Activated naive CD8-positive, alpha-beta T cell treated with anti-CD3 and anti-CD28 coated beads, Interleukin-2, amount 10 ng/mL, durations not matched to agents 7 days and 5 days (primary cell): ENCODE data around the gene EXOSC9. TPM values are rescaled to one million over a fixed set of nuclear protein-coding genes. Genes with fewer than 3 reads are reported as not detected.

Source experiments
- ATAC-seq: fragments of 150-1000 bp; cut with Tn5 transposase; one replicate; pipeline ENCODE4 v1.10.0; 2021; ENCODE audit warnings: low read depth, moderate library complexity
- POLR2A ChIA-PET: fragments of 350-600 bp; sonication (Branson Sonifier 250); formaldehyde crosslinking; loops from one replicate; lab custom pipeline; 2021; ENCODE audit warnings: antibody characterized with exemption; lab: Charles Lee
- DNase-seq: peaks from one replicate; pipeline ENCODE4 v3.0.0; 2021
- H3K27ac Mint-ChIP-seq: one replicate; pipeline ENCODE4 v1.8.0; 2022; ENCODE audit warnings: mild to moderate bottlenecking, mixed read lengths
- H3K27me3 Mint-ChIP-seq: one replicate; pipeline ENCODE4 v1.8.0; 2022; ENCODE audit warnings: mild to moderate bottlenecking, moderate library complexity, mixed read lengths
- H3K36me3 Mint-ChIP-seq: one replicate; pipeline ENCODE4 v1.8.0; 2021; ENCODE audit warnings: mild to moderate bottlenecking, mixed read lengths
- H3K4me1 Mint-ChIP-seq: one replicate; pipeline ENCODE4 v1.8.0; 2021; ENCODE audit warnings: mixed read lengths
- H3K4me3 Mint-ChIP-seq: one replicate; pipeline ENCODE4 v1.8.0; 2022; ENCODE audit warnings: mild to moderate bottlenecking, moderate library complexity, mixed read lengths
- H3K9me3 Mint-ChIP-seq: one replicate; pipeline ENCODE4 v1.8.0; 2021; ENCODE audit warnings: mixed read lengths
- total RNA-seq, 2 experiments: library from RNA; stranded (reverse); gene quantifications; one replicate each; pipeline ENCODE4 v1.2.3, GENCODE V29; 2021

EXOSC9 gene
- total RNA-seq, 2 experiments from 2014 or later = 48.1 to 50.5 TPM

GRCh38 chr4:121776610-121777401 lies 24.3 kb upstream of the EXOSC9 start:
- H3K9me3 Mint-ChIP-seq = no peaks in the 10 kb centered on the region
- no peak overlapping the region for H3K27ac Mint-ChIP-seq
- POLR2A ChIA-PET = no interaction called here
- H3K4me3 Mint-ChIP-seq = no peak overlapping the region
- H3K4me1 Mint-ChIP-seq = no peaks in the 10 kb centered on the region
- ATAC-seq (no peak), DNase-seq (no peak)
- no peaks in the 10 kb centered on the region for H3K36me3 Mint-ChIP-seq
- H3K27me3 Mint-ChIP-seq = peaks cover 33% of the 10 kb centered on the region

- Mint-ChIP-seq H3K4me1 (no peaks in the 10 kb centered on the region), H3K27ac (no peak overlapping the region), H3K36me3 (no peaks in the 10 kb centered on the region), H3K9me3 (no peaks in the 10 kb centered on the region), H3K27me3 (peaks cover 34% of the 10 kb centered on the region), H3K4me3 (no peak overlapping the region)
- no peak for ATAC-seq
- no peak for DNase-seq
- POLR2A ChIA-PET = no interaction called here
These were observed 23.5 kb upstream of the EXOSC9 start for GRCh38 chr4:121777625-121778024.

GRCh38 chr4:121778991-121779628 lies 22.0 kb upstream of the EXOSC9 start:
- DNase-seq (no peak), ATAC-seq (no peak)
- POLR2A ChIA-PET = no interaction called here
- Mint-ChIP-seq H3K27ac (no peak overlapping the region), H3K9me3 (no peaks in the 10 kb centered on the region), H3K4me1 (no peaks in the 10 kb centered on the region), H3K27me3 (peaks cover 36% of the 10 kb centered on the region), H3K36me3 (no peaks in the 10 kb centered on the region), H3K4me3 (no peak overlapping the region)

- POLR2A ChIA-PET = no interaction called here
These were observed 17.9 kb upstream of the EXOSC9 start for GRCh38 chr4:121783210-121783609.

GRCh38 chr4:121784401-121784800 lies 16.7 kb upstream of the EXOSC9 start:
- Mint-ChIP-seq H3K27me3 (peaks cover 33% of the 10 kb centered on the region), H3K36me3 (no peaks in the 10 kb centered on the region), H3K27ac (no peak overlapping the region), H3K9me3 (no peaks in the 10 kb centered on the region), H3K4me1 (peaks cover 2% of the 10 kb centered on the region), H3K4me3 (no peak overlapping the region)
- no peak for DNase-seq
- ATAC-seq = no peak
- POLR2A ChIA-PET = no interaction called here

More at GRCh38 chr4:121783210-121783609, 17.9 kb upstream of the EXOSC9 start:
- Mint-ChIP-seq H3K36me3 (no peaks in the 10 kb centered on the region), H3K4me1 (no peaks in the 10 kb centered on the region), H3K27me3 (peaks cover 35% of the 10 kb centered on the region), H3K4me3 (no peak overlapping the region), H3K9me3 (no peaks in the 10 kb centered on the region), H3K27ac (no peak overlapping the region)
- ATAC-seq = no peak
- DNase-seq = no peak

- Mint-ChIP-seq H3K27me3 (peaks cover 36% of the 10 kb centered on the region), H3K27ac (no peak overlapping the region), H3K9me3 (no peaks in the 10 kb centered on the region), H3K4me1 (peaks cover 2% of the 10 kb centered on the region), H3K36me3 (no peaks in the 10 kb centered on the region), H3K4me3 (no peak overlapping the region)
- POLR2A ChIA-PET = no interaction called here
- DNase-seq (no peak), ATAC-seq (no peak)
These were observed 16.1 kb upstream of the EXOSC9 start for GRCh38 chr4:121784975-121785374.

GRCh38 chr4:121785479-121785878 lies 15.6 kb upstream of the EXOSC9 start:
- DNase-seq (no peak), ATAC-seq (no peak)
- Mint-ChIP-seq H3K9me3 (no peaks in the 10 kb centered on the region), H3K36me3 (no peaks in the 10 kb centered on the region), H3K27ac (no peak overlapping the region), H3K27me3 (peaks cover 34% of the 10 kb centered on the region), H3K4me3 (no peak overlapping the region), H3K4me1 (peaks cover 2% of the 10 kb centered on the region)
- POLR2A ChIA-PET = no interaction called here

GRCh38 chr4:121786221-121786620 lies 14.9 kb upstream of the EXOSC9 start:
- Mint-ChIP-seq H3K27me3 (peaks cover 29% of the 10 kb centered on the region), H3K36me3 (no peaks in the 10 kb centered on the region), H3K4me3 (no peak overlapping the region), H3K27ac (no peak overlapping the region), H3K4me1 (peaks cover 2% of the 10 kb centered on the region), H3K9me3 (no peaks in the 10 kb centered on the region)
- no peak for DNase-seq
- POLR2A ChIA-PET = no interaction called here
- ATAC-seq = no peak

- ATAC-seq (no peak), DNase-seq (no peak)
- peaks cover 2% of the 10 kb centered on the region for H3K4me1 Mint-ChIP-seq
- no peaks in the 10 kb centered on the region for H3K9me3 Mint-ChIP-seq
- POLR2A ChIA-PET = no interaction called here
- H3K36me3 Mint-ChIP-seq = no peaks in the 10 kb centered on the region
- H3K27me3 Mint-ChIP-seq = peaks cover 20% of the 10 kb centered on the region
- no peak overlapping the region for H3K4me3 Mint-ChIP-seq
- no peak overlapping the region for H3K27ac Mint-ChIP-seq
These were observed 12.2 kb upstream of the EXOSC9 start for GRCh38 chr4:121788896-121789295.

GRCh38 chr4:121789455-121789854 lies 11.7 kb upstream of the EXOSC9 start:
- no peak overlapping the region for H3K4me3 Mint-ChIP-seq
- no peaks in the 10 kb centered on the region for H3K36me3 Mint-ChIP-seq
- H3K27ac Mint-ChIP-seq = no peak overlapping the region
- no peaks in the 10 kb centered on the region for H3K9me3 Mint-ChIP-seq
- H3K27me3 Mint-ChIP-seq = peaks cover 16% of the 10 kb centered on the region
- POLR2A ChIA-PET = no interaction called here
- DNase-seq (no peak), ATAC-seq (no peak)
- peaks cover 2% of the 10 kb centered on the region for H3K4me1 Mint-ChIP-seq

GRCh38 chr4:121789960-121790829 lies 10.9 kb upstream of the EXOSC9 start:
- no peaks in the 10 kb centered on the region for H3K9me3 Mint-ChIP-seq
- ATAC-seq = no peak
- H3K4me1 Mint-ChIP-seq = peaks cover 2% of the 10 kb centered on the region
- POLR2A ChIA-PET = no interaction called here
- H3K4me3 Mint-ChIP-seq = no peak overlapping the region
- no peak for DNase-seq
- H3K36me3 Mint-ChIP-seq = no peaks in the 10 kb centered on the region
- no peak overlapping the region for H3K27ac Mint-ChIP-seq
- H3K27me3 Mint-ChIP-seq = peaks cover 13% of the 10 kb centered on the region

GRCh38 chr4:121790976-121791375 lies 10.1 kb upstream of the EXOSC9 start:
- Mint-ChIP-seq H3K27me3 (peaks cover 8% of the 10 kb centered on the region), H3K4me1 (peaks cover 9% of the 10 kb centered on the region), H3K27ac (no peak overlapping the region), H3K36me3 (no peaks in the 10 kb centered on the region), H3K9me3 (no peaks in the 10 kb centered on the region), H3K4me3 (no peak overlapping the region)
- ATAC-seq = no peak
- POLR2A ChIA-PET = no interaction called here
- DNase-seq = no peak

- H3K9me3 Mint-ChIP-seq = no peaks in the 10 kb centered on the region
- H3K27me3 Mint-ChIP-seq = peaks cover 8% of the 10 kb centered on the region
- peaks cover 12% of the 10 kb centered on the region for H3K4me1 Mint-ChIP-seq
- ATAC-seq = no peak
- POLR2A ChIA-PET = no interaction called here
- no peak overlapping the region for H3K27ac Mint-ChIP-seq
- no peaks in the 10 kb centered on the region for H3K36me3 Mint-ChIP-seq
- DNase-seq = no peak
- H3K4me3 Mint-ChIP-seq = no peak overlapping the region
These were observed 9.6 kb upstream of the EXOSC9 start for GRCh38 chr4:121791481-121791880.
